Measurements from ENCODE around the gene HTR7.

Gene HTR7

DNA sequence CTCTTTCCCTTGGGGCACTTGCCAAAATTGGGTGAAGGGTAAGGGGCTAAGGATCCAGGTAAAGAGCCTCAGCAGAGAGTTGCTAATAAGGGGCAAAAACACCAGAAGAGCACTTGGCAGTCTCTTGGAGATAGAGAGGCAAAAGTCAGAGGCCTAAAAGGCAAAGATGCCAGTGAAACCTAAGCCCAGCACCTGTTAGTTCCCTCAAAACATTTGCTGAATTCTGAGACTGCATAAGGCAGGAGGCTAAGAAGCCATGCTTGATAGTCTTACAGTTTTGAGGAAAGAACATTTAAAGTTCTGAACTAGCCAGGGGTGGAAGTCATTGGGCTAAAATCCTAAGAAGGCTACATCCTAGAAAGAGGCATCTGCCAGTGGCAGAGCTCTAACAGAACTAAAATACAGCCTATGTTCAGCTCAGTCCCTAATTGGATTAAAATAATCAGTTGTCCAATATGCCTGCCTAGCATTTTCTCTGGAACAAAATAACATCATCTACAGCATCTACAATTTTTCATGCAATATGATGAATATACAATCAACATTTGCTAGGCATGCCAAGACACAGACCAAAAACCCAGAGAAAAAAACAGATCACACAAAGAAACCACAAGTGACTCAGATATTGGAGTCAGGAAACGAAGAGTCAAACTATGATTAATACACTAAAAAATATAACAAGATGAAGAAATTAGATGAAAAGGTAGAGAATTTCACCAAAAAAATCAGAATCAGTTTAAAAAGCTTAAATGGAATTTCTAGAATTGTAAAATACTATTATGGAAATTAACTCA, 7.7 kb downstream of the HTR7 start:
- no peak overlapping the region for H3K4me3 ChIP-seq
- H3K27me3 ChIP-seq: peaks cover 14 to 21% (median 17%) of the 10 kb centered on the region in 11 experiments
- peaks cover 0 to 19% (median 0%) of the 10 kb centered on the region in 11 experiments; a peak in 5 of 22 replicates for H3K36me3 ChIP-seq
- peak overlapping the region in 2 of 11 experiments; percentile 22 to 26; a peak in 2 of 22 replicates for H3K27ac ChIP-seq
- peak overlapping the region in 4 of 11 experiments; percentile 1 to 72 (median 51); a peak in 6 of 22 replicates for H3K4me2 ChIP-seq
- H3K9me3 ChIP-seq (replicated peaks in 1 of 11): peaks cover 15 to 33% (median 28%) of the 10 kb centered on the region in 11 experiments
- H4K20me1 ChIP-seq: peaks cover 0 to 50% (median 0%) of the 10 kb centered on the region in 11 experiments; a peak in 7 of 22 replicates
- TF ChIP-seq Cebpa-rat (IDR thresholded peaks at IDR 0.05): no peak
- no peak overlapping the region for H3K9ac ChIP-seq
- peaks cover 0 to 71% (median 0%) of the 10 kb centered on the region in 10 experiments; a peak in 9 of 20 replicates for H3K4me1 ChIP-seq

- peaks cover 5 to 67% (median 8%) of the 10 kb centered on the region in 10 experiments; a peak in 18 of 20 replicates for H3K4me1 ChIP-seq
- no peak overlapping the region; a peak in 1 of 22 replicates for H3K9ac ChIP-seq
- H3K36me3 ChIP-seq: peaks cover 0 to 26% (median 0%) of the 10 kb centered on the region in 11 experiments; a peak in 5 of 22 replicates
- no peak for TF ChIP-seq Cebpa-rat (IDR thresholded peaks at IDR 0.05)
- H3K9me3 ChIP-seq (replicated peaks in 1 of 11): peaks cover 15 to 38% (median 28%) of the 10 kb centered on the region in 11 experiments
- H3K27ac ChIP-seq: peak overlapping the region in 2 of 11 experiments; percentile 21 to 54; a peak in 4 of 22 replicates
- peaks cover 0 to 37% (median 0%) of the 10 kb centered on the region in 11 experiments; a peak in 5 of 22 replicates for H4K20me1 ChIP-seq
- H3K4me3 ChIP-seq: no peak overlapping the region
- no peaks in the 10 kb centered on the region for H3K27me3 ChIP-seq
- peak overlapping the region in 4 of 11 experiments; percentile 19 to 77 (median 70); a peak in 9 of 22 replicates for H3K4me2 ChIP-seq
Measured at GRCh38 chr10:90847436-90847835, 10.4 kb downstream of the HTR7 start.

GRCh38 chr10:90846746-90847145, 11.1 kb downstream of the HTR7 start:
- Histone ChIP-seq H3K4me1 (peaks cover 5 to 68% (median 8%) of the 10 kb centered on the region in 10 experiments; a peak in 18 of 20 replicates), H3K4me2 (peak overlapping the region in 4 of 11 experiments; percentile 19 to 77 (median 70); a peak in 8 of 22 replicates), H4K20me1 (peaks cover 0 to 43% (median 0%) of the 10 kb centered on the region in 11 experiments; a peak in 5 of 22 replicates), H3K36me3 (peaks cover 0 to 31% (median 0%) of the 10 kb centered on the region in 11 experiments; a peak in 5 of 22 replicates), H3K9ac (no peak overlapping the region), H3K27ac (peak overlapping the region in 2 of 11 experiments; percentile 21 to 54; a peak in 2 of 22 replicates), H3K9me3 (replicated peaks in 1 of 11) (peaks cover 12 to 40% (median 30%) of the 10 kb centered on the region in 11 experiments), H3K4me3 (no peak overlapping the region), H3K27me3 (no peaks in the 10 kb centered on the region)
- TF ChIP-seq Cebpa-rat (IDR thresholded peaks at IDR 0.05): no peak

DNA sequence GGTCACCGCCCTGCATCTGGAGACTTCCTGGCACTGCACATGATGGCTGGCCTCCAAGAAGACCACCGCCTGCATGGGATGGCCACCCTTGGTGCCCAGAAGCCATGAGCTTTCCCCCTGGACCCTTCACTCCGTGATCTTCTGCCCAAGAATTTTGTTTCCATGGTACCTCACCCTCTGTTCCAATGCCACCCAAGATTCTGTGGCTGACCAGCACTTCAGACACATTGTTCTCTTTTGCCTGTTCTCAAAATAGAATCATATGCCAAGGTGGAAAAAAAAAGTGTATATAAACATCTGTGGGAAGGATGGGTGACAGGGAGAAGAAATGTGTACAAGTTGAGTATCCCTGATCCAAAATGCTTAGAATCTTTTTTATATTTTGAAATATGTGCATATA, 12.1 kb downstream of the HTR7 start:
- Histone ChIP-seq H3K27ac (no peak overlapping the region), H3K9me3 (replicated peaks in 1 of 11) (peaks cover 2 to 32% (median 20%) of the 10 kb centered on the region in 11 experiments)
- no peak for TF ChIP-seq Cebpa-rat (IDR thresholded peaks at IDR 0.05)

GRCh38 chr10:90842725-90843124, 15.1 kb downstream of the HTR7 start:
- peaks cover 5 to 43% (median 8%) of the 10 kb centered on the region in 10 experiments; a peak in 18 of 20 replicates for H3K4me1 ChIP-seq
- H3K9me3 ChIP-seq (replicated peaks in 1 of 11): peaks cover 0 to 18% (median 8%) of the 10 kb centered on the region in 11 experiments; a peak in 8 of 22 replicates
- H3K4me2 ChIP-seq: peak overlapping the region; percentile 7 to 62 (median 28); a peak in 16 of 22 replicates
- TF ChIP-seq Cebpa-rat (IDR thresholded peaks at IDR 0.05): no peak
- H3K4me3 ChIP-seq: no peak overlapping the region
- peaks cover 0 to 64% (median 0%) of the 10 kb centered on the region in 11 experiments; a peak in 5 of 22 replicates for H4K20me1 ChIP-seq
- H3K36me3 ChIP-seq: peaks cover 0 to 28% (median 0%) of the 10 kb centered on the region in 11 experiments; a peak in 4 of 22 replicates
- H3K27ac ChIP-seq: no peak overlapping the region
- H3K27me3 ChIP-seq: no peaks in the 10 kb centered on the region
- no peak overlapping the region for H3K9ac ChIP-seq

More for the DNA sequence above, 12.1 kb downstream of the HTR7 start:
- H3K9ac ChIP-seq: no peak overlapping the region
- peaks cover 5 to 68% (median 8%) of the 10 kb centered on the region in 10 experiments; a peak in 18 of 20 replicates for H3K4me1 ChIP-seq
- H3K4me2 ChIP-seq: peak overlapping the region in 1 of 11 experiments; percentile 71; a peak in 2 of 22 replicates
- H3K27me3 ChIP-seq: no peaks in the 10 kb centered on the region
- H3K4me3 ChIP-seq: no peak overlapping the region
- H4K20me1 ChIP-seq: peaks cover 0 to 51% (median 0%) of the 10 kb centered on the region in 11 experiments; a peak in 5 of 22 replicates
- H3K36me3 ChIP-seq: peaks cover 0 to 27% (median 0%) of the 10 kb centered on the region in 11 experiments; a peak in 4 of 22 replicates

DNA sequence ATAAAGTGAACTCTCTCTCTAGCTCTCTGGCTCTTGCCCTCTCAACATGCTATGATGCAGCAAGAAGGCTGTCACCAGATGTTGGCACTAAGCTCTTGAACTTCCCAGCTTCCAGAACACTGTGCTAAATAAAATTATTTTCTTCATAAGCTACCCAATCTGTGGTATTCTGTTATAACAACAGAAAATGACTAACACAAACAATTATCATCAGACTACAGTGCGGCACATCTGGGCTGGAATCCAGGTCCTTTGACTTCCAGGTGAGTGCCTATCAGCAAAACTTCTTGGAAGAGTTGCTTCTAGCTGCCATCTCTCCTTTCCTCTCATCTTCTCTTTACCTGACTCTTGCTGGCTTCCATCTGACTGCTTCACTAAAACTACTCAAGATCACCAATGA, 20.4 kb downstream of the HTR7 start:
- no peaks in the 10 kb centered on the region for H3K27me3 ChIP-seq
- TF ChIP-seq Cebpa-rat (IDR thresholded peaks at IDR 0.05): no peak
- no peak overlapping the region for H3K9ac ChIP-seq

DNA sequence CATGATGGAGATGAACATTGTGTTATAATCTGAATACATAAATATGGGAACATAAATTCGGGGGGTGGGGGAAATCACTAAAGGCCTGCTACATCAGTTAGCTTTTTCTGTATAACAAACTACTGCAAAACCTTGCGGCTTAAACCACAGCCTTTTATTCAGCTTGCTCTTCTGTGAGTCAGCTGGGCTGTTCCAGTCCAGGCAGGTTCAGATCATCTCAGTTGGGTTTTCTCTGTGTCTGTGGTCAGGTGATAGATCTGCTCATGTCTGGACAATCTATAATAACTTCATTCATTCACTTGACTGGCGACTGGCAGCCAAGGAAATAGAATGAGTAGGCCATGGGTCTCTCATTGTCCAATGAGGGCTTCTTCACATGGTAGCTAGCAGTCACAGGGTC, 23.5 kb downstream of the HTR7 start:
- H3K27me3 ChIP-seq: no peaks in the 10 kb centered on the region
- H3K36me3 ChIP-seq: peaks cover 0 to 43% (median 0%) of the 10 kb centered on the region in 11 experiments; a peak in 6 of 22 replicates
- H3K4me2 ChIP-seq: no peak overlapping the region
- peaks cover 0 to 79% (median 0%) of the 10 kb centered on the region in 11 experiments; a peak in 5 of 22 replicates for H4K20me1 ChIP-seq
- H3K4me1 ChIP-seq: no peaks in the 10 kb centered on the region
- TF ChIP-seq Cebpa-rat (IDR thresholded peaks at IDR 0.05): no peak
- no peak overlapping the region for H3K9ac ChIP-seq
- no peak overlapping the region for H3K27ac ChIP-seq
- no peak overlapping the region for H3K4me3 ChIP-seq
- H3K9me3 ChIP-seq (replicated peaks in 1 of 11): peaks cover 3 to 24% (median 20%) of the 10 kb centered on the region in 11 experiments; a peak in 20 of 22 replicates

More for the DNA sequence above, 20.4 kb downstream of the HTR7 start:
- Histone ChIP-seq H3K4me3 (no peak overlapping the region), H3K36me3 (peaks cover 0 to 34% (median 0%) of the 10 kb centered on the region in 11 experiments; a peak in 5 of 22 replicates), H4K20me1 (peaks cover 0 to 91% (median 0%) of the 10 kb centered on the region in 11 experiments; a peak in 5 of 22 replicates), H3K4me1 (peaks cover 0 to 3% (median under 1%) of the 10 kb centered on the region in 10 experiments; a peak in 7 of 20 replicates), H3K4me2 (no peak overlapping the region), H3K9me3 (replicated peaks in 1 of 11) (peaks cover 2 to 14% (median 10%) of the 10 kb centered on the region in 11 experiments; a peak in 20 of 22 replicates), H3K27ac (no peak overlapping the region)

- no peak for TF ChIP-seq Cebpa-rat (IDR thresholded peaks at IDR 0.05)
- Histone ChIP-seq H3K4me2 (no peak overlapping the region), H3K36me3 (peaks cover 0 to 43% (median 0%) of the 10 kb centered on the region in 11 experiments; a peak in 7 of 22 replicates), H3K27me3 (no peaks in the 10 kb centered on the region), H3K4me1 (no peaks in the 10 kb centered on the region), H3K9me3 (replicated peaks in 1 of 11) (peaks cover 7 to 28% (median 21%) of the 10 kb centered on the region in 11 experiments; a peak in 20 of 22 replicates), H3K9ac (no peak overlapping the region), H3K27ac (no peak overlapping the region), H3K4me3 (no peak overlapping the region), H4K20me1 (peaks cover 0 to 57% (median 0%) of the 10 kb centered on the region in 11 experiments; a peak in 5 of 22 replicates)
Measured at GRCh38 chr10:90832111-90832510, 25.7 kb downstream of the HTR7 start.
